PFSK-1 (cell line): Measurements from ENCODE around the gene OR4E1.

ENCODE experiments used
- FOXP2 ChIP-seq: optimal IDR thresholded peaks from 2 replicates; pipeline ENCODE3; 2011; ENCODE audit warnings: borderline replicate concordance, control low read depth, inconsistent platforms; ENCODE audit not compliant: insufficient read depth; ENCODE audit errors: extremely low read length, extremely low read depth
- POLR2AphosphoS5 ChIP-seq: IDR thresholded peaks from 2 replicates; pipeline ENCODE4 v1.6.1; 2012; ENCODE audit warnings: low read depth, mild to moderate bottlenecking, control low read depth, low read length, moderate library complexity
- REST ChIP-seq, 2 experiments: IDR thresholded peaks; 2 replicates each; pipeline versions ENCODE4 v1.6.1 to v1.8.0; 2011 to 2012; ENCODE audit warnings: low read depth in 2 of 2, low read length in 2 of 2, control low read depth in 1 of 2, inconsistent platforms in 1 of 2, mild to moderate bottlenecking in 1 of 2, moderate library complexity in 1 of 2; ENCODE audit not compliant: insufficient read depth in 1 of 2
- SIN3A ChIP-seq: IDR thresholded peaks from 2 replicates; pipeline ENCODE4 v1.6.1; 2012; ENCODE audit warnings: mild to moderate bottlenecking, low read length, moderate library complexity, borderline replicate concordance; ENCODE audit not compliant: insufficient read depth
- TAF1 ChIP-seq: IDR thresholded peaks from 2 replicates; pipeline ENCODE4 v1.6.1; 2012; ENCODE audit warnings: low read length, control low read depth, borderline replicate concordance; ENCODE audit not compliant: insufficient read depth

OR4E1 gene

GRCh38 chr14:21699551-21699950 lies 25.9 kb upstream of the OR4E1 start:
- no peak for TF ChIP-seq SIN3A
- TF ChIP-seq REST (IDR thresholded peaks at IDR 0.05; ENCODE audit: insufficient read depth in 1 of 2, low read depth in 2 of 2, low read length in 2 of 2) = no peak
- TF ChIP-seq TAF1 = no peak

DNA sequence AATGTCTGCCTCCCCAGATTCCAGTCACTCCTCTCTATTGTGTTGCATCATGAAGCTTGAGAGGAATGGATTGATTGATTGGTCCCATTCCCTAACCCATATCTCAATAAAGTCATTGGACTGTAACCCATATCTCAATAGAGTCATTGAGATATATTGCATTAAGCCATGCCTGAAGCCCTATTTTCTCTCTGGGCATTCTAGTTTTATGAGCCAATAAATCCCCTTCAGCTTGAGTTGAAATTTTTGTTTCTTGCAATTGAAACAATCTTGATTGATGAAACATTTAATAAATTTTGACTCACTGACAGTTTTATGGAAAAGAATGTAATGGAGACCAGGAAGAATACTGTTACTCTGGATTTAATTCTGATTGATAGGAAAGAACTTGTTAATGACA lies 20.8 kb upstream of the OR4E1 start:
- TF ChIP-seq FOXP2 = no peak
- TF ChIP-seq TAF1 = no peak
- TF ChIP-seq REST (IDR thresholded peaks at IDR 0.05; ENCODE audit: insufficient read depth in 1 of 2, low read depth in 2 of 2, low read length in 2 of 2) = no peak
- no peak for TF ChIP-seq SIN3A
- TF ChIP-seq POLR2AphosphoS5 = no peak

GRCh38 chr14:21686468-21686867 lies 12.8 kb upstream of the OR4E1 start:
- TF ChIP-seq POLR2AphosphoS5 (no peak), SIN3A (no peak), TAF1 (no peak), REST (IDR thresholded peaks at IDR 0.05; ENCODE audit: insufficient read depth in 1 of 2, low read depth in 2 of 2, low read length in 2 of 2) (no peak), FOXP2 (no peak)

DNA sequence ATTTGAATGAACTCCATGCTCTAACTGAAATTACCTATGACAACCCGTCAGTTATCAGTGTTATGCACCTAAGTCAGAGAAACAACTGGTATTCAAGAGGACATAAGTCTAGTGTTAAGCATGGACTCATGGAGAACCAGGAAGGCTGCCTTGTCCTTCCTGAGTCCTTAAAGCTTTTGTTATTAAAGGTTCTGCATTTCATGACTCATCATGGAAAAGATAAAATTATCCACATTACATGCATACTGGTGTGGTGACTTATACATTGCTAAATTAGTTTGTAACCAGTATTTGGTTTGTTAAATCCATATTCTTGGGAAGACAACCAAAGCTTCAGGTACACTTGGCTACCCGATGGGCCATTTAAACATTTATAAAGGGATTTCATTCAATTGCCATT lies 6.5 kb upstream of the OR4E1 start:
- no peak for TF ChIP-seq POLR2AphosphoS5

GRCh38 chr14:21675566-21675965 lies 1.9 kb upstream of the OR4E1 start:
- TF ChIP-seq REST (IDR thresholded peaks at IDR 0.05; ENCODE audit: insufficient read depth in 1 of 2, low read depth in 2 of 2, low read length in 2 of 2) = no peak
- no peak for TF ChIP-seq TAF1
- no peak for TF ChIP-seq SIN3A
- no peak for TF ChIP-seq POLR2AphosphoS5
- no peak for TF ChIP-seq FOXP2

DNA sequence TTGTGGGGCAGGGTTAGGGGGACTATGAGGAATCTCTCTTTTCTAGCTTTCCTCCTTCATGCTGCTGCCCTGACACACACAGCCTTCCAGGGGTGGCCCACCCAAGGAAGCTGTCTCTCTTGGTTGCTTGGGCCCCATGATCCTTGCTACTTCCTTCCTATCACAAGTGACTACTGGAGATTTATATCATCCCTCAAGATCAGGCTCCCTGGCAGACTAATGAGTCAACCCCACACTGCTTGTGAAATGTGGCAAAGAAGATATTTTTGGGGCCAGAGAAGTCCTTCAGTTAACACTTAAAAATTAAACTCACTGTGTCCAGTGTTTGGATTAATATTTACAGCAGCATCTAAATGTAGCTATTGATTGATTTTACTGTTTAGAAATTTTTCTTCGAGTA lies 1.5 kb downstream of the OR4E1 start:
- TF ChIP-seq TAF1 (no peak), SIN3A (no peak), FOXP2 (no peak), REST (IDR thresholded peaks at IDR 0.05; ENCODE audit: insufficient read depth in 1 of 2, low read depth in 2 of 2, low read length in 2 of 2) (no peak), POLR2AphosphoS5 (no peak)
